GM21825 (cell line): ENCODE data around the gene CTBP2.
"Not testable (repeated sequence)": the region's sequence is repeated elsewhere in the genome, so short reads cannot be mapped to it uniquely, and the experiment has no call there.

Source experiments
- ATAC-seq: cut with Tn5 transposase; IDR thresholded peaks from one replicate; pipeline ENCODE4 v1.9.1; 2021; ENCODE audit warnings: mild to moderate bottlenecking, moderate library complexity; ENCODE audit not compliant: unreplicated experiment

Gene CTBP2

DNA sequence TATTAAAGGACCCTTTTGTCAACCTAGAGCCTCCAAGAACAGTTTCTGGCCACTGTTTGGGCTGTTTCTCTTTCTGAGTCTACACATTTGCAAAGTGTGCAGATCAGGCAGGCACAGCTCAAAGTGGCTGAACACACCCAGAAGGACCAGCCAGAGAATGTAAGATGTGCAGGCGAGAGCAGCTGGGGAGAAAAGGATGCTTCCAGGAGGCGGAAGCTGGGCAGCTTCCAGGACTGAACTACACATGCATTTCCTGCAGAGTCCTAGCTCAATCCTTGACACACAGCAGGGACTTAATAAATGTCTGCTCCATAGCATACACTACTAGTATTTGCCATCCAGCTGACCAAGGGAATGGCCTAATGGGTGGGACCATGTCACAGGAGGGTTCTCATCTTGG lies 70.9 kb downstream of the CTBP2 start:
- no peak for ATAC-seq

DNA sequence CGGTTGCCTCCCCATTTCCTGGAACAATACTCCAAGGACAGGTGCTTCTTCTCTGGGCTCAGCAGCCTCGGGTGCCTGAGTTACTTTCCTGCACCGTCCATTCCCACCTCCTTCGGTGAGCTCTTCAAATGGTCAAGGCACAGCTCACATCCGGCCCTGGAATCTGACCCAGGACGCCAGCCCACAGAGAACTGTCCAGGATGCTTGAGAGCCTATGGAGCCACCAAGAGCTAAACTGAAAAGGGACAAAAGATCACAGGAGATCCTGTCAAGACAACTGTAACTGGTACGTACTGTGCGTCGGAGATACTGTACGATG lies 72.5 kb downstream of the CTBP2 start:
- no peak for ATAC-seq

- no peak for ATAC-seq
Observed at GRCh38 chr10:125087191-125087896, 73.0 kb downstream of the CTBP2 start.

GRCh38 chr10:125086691-125087090 lies 73.7 kb downstream of the CTBP2 start:
- ATAC-seq, result no peak

DNA sequence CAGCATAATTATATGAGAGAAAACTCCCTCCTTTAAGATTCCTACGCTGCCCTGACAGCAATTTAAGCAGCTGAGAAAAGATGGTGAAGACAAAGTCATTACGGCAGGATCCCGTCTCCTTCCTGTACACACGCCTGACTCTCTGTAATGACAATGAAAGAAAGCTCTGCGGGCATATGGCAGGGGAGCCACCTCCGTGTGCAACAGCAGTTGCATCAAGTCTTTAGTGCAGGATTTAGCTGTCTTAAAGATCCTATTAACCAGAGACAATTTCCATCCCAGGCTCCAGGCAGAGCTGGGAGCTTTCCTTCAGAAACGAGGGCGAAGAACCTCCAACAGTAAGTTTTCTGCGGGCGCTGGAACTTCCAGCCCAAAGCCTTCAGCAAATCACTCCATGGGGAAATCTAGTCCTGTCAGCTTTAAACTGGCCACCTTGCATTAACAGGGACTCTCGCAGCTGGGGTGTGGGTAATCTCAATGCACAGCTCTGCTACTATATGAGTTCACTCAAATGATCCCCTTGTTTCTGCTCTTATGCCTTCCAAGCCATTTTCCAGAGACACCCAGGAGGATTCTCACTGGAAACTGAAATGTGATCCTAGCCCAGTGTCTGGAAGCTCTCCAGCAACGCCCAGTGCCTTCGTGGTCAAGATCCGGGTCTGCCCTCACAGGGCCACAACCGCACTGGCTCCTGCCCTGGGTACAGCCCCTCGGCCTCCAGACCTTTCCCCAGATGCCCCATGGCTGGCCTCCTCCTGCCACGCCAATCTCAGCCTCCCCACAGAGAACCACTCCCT lies 74.9 kb downstream of the CTBP2 start:
- no peak for ATAC-seq

DNA sequence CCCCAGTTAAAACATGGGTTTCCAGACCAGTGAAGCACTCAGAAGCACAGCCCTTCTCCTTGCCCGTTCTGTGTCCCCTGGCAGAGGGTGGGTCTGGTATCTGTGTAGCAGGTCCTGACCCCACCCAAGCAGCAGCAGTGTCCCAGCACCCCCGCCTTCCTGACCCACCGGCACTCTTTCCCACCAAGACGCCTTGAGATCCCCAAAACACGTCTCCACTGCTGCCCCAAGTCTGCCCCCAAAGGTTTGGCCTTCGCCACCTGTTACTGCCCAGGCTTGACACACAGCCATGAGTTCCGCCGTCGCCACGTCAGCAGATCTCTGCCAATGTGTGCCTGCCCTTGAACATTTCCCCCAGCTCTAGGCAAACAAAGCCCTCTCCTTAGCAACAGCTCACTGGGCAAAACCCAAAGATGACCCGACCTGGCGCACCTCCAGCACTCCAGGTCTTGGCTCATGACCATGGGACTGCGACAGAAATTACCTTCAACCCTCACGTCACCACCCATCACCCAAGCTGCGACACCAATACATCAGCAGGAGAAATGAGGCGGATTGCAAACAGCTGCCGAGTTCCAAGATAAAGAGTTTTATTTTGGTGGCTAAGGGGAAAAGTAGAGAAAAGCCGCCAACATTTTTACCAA lies 75.6 kb downstream of the CTBP2 start:
- no peak for ATAC-seq

DNA sequence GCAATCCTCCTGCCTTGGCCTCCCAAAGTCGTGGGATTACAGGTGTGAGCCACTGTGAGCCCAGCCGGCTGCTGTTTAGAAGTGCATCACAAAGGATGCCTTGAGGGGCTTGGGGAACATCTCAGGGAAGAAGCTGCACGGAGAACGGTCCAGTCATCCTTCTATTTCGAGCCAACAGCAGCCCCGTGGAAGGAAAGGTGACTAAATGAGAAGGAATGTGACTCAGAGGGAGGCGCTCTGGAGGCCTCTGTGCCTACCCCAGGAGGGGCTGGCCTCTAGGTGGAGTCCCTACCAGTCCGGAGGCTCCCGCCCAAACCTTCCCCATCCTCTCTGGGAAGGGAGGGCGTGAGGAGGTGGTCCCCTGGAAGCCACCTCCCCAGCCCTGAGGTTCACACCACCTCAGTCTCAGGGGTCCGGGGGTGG lies 76.2 kb downstream of the CTBP2 start:
- ATAC-seq, result no peak

DNA sequence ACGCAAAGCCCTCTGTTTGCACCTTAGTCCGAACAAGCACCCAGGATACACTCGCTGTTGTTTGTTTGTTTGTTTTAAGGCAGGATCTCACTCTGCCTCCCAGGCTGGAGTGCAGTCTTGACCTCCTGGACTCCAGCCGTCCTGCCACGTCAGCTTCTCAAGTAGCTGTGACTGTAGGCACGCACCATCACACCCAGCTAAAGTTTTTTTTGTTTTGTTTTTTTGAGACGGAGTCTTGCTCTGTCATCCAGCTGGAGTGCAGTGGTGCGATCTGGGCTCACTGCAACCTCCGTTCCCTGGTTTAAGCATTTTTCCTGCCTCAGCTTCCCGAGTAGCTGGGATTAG lies 76.8 kb downstream of the CTBP2 start:
- no peak for ATAC-seq

- no peak for ATAC-seq
Observed at GRCh38 chr10:125082881-125083575, 77.3 kb downstream of the CTBP2 start.

DNA sequence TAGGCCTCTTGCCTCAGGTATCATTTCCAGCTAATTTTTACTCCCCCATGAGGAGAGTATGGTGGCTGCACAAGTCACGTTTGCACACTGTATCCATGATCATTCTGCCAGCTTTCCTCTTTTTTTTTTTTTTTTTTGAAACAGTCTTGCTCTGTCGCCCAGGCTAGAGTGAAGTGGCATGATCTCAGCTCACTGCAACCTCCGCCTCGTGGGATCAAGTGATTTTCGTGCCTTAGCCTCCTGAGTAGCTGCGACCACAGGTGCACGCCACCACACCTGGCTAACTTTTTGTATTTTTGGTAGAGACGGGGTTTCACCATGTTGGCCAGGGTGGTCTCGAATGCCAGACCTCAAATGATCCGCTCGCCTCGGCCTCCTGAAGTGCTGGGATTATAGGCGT lies 77.9 kb downstream of the CTBP2 start:
- not testable (repeated sequence) for ATAC-seq

DNA sequence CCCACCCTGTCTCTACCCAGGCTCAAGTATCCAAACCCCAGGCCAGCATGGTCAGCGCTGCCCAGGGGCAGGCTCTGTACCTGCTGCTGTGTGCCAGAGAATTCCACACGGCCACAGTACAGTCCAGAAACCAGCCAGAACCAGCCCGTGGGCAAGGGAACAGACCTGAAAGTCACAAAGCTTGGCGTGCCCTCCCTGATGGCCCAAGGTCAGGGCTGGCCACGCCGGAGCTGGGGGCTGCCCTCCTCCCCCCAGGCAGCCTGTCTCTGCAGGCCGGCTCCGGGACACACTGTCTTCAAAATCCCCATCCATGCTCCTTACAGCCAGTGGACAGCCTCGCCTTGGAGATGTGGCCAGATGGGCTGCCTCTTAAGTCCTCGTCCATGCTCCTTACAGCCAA lies 78.4 kb downstream of the CTBP2 start:
- ATAC-seq, result no peak

- ATAC-seq, result no peak
Observed at GRCh38 chr10:125080984-125081383, 79.4 kb downstream of the CTBP2 start.

GRCh38 chr10:125080296-125080695 lies 80.1 kb downstream of the CTBP2 start:
- ATAC-seq, result no peak

- no peak for ATAC-seq
Observed at GRCh38 chr10:125079091-125079600, 81.2 kb downstream of the CTBP2 start.

DNA sequence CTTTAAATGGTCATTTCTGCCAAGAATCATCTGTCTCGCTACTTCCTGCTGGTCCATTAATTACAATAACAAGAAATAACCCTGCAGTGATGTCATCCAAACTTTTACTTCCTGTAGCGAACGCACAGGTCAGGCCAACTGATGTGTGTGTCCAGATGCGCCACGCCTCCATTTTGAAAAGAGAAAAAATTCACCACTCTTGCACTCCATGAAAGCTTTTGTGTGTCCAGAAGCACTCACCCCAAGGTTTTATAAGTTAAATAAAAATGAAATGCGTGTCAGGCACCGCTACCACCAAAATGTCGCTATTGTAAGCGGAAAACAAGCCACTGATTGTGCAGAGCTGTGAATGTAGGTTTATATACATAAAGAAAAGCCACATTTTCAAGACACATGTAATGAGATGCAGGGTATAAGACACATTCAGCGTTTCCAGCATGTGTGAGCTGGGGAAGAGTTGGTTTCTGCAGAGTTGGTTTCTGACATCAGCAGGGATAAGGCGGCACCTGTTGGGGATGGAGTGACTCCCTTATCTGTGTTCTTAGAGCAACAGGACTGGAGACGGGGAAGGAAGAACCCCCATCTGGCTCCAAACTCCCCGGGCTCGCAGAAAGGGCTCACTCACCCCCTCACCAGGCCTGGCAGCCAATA lies 83.3 kb downstream of the CTBP2 start:
- ATAC-seq, result no peak

GRCh38 chr10:125076121-125076825 lies 84.1 kb downstream of the CTBP2 start:
- no peak for ATAC-seq

DNA sequence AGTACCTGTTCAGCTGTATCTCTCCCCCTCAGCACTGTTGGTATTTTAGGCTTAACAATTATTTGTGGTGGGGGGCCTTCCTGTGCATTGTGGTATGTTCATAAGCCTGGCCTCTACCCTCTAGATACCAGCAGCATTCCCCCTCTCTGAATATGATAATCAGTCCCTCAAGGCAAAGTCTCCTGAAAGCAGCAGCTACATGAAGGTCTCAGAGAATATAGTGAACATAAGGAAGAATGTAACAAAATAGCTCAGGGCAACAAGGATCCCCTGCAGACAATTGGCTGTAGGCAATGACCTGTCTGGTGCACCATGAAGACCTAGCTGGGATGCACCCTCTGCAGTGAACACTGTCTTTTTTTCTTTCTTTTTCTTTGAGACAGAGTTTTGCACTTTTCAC lies 86.4 kb downstream of the CTBP2 start:
- ATAC-seq, result no peak

DNA sequence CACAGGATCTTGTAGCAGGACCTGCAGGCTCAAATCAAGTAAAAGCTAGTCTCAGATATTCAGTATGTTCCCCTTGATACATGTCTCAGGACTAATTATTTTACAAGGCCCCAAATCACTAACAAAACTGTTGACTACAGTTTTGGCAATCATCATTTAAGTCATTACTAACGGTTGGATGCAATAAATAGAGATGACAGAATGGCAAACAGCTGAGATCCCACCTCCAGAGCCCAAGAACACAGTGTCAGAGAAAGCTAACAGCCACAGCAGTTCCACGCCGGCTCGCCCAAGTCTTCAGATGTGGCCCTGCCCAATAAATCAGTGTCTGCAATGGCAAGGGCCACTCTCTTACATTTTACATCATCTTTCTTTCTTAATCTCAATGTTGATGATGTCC lies 87.6 kb downstream of the CTBP2 start:
- no peak for ATAC-seq

GRCh38 chr10:125071008-125071407 lies 89.4 kb downstream of the CTBP2 start:
- ATAC-seq, result no peak

DNA sequence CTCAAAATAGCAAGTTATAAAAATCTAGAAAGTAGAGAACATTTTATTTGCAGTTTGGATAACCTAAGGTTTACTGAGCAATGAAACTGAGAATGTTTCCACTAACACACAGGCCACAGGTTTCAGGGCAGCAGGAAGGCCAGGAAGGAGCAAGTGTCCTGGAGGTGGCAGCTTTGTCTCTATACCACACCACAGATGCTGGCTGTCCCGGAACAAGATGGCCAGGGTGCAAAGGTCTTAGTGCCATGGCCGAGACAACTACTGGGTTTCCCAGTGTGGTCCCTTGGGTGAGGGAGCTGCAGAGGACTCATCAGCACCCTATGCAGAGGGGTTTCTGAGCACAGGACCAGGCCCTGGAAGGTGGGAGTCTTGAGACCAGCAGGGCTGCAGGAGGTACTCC lies 92.0 kb downstream of the CTBP2 start:
- ATAC-seq, result no peak
